ENCODE measurements around the gene PTTG2.

PTTG2 gene

GRCh38 chr4:37956941-37957340 is 3.3 kb upstream of the PTTG2 start:
- DNase-seq (ENCODE audit: low read depth) = no peak
- no peak overlapping the region for H3K4me3 ChIP-seq (ENCODE audit: low read length)
- no peak for TF ChIP-seq CTCF (conservative IDR thresholded peaks at IDR 0.05; ENCODE audit: low read depth, low read length)

GRCh38 chr4:37958932-37959331 is 1.3 kb upstream of the PTTG2 start:
- DNase-seq (ENCODE audit: low read depth) = no peak
- no peak overlapping the region for H3K4me3 ChIP-seq (ENCODE audit: low read length)
- TF ChIP-seq CTCF (conservative IDR thresholded peaks at IDR 0.05; ENCODE audit: low read depth, low read length) = no peak

GRCh38 chr4:37960679-37961450 is 667 bp downstream of the PTTG2 start:
- no peak overlapping the region for H3K4me3 ChIP-seq (ENCODE audit: low read length)
- TF ChIP-seq CTCF (conservative IDR thresholded peaks at IDR 0.05; ENCODE audit: low read depth, low read length) = no peak
- no peak for DNase-seq (ENCODE audit: low read depth)

- no peak for DNase-seq (ENCODE audit: low read depth)
- TF ChIP-seq CTCF (conservative IDR thresholded peaks at IDR 0.05; ENCODE audit: low read depth, low read length) = no peak
- H3K4me3 ChIP-seq (ENCODE audit: low read length) = no peak overlapping the region
Observed at GRCh38 chr4:37964734-37965457, 4.7 kb downstream of the PTTG2 start.

GRCh38 chr4:37966044-37966443 is 5.8 kb downstream of the PTTG2 start:
- no peak for DNase-seq (ENCODE audit: low read depth)
- TF ChIP-seq CTCF (conservative IDR thresholded peaks at IDR 0.05; ENCODE audit: low read depth, low read length) = no peak
- H3K4me3 ChIP-seq (ENCODE audit: low read length) = no peak overlapping the region

- no peak for DNase-seq (ENCODE audit: low read depth)
- TF ChIP-seq CTCF (conservative IDR thresholded peaks at IDR 0.05; ENCODE audit: low read depth, low read length) = no peak
- H3K4me3 ChIP-seq (ENCODE audit: low read length) = no peak overlapping the region
Observed at GRCh38 chr4:37967736-37968135, 7.5 kb downstream of the PTTG2 start.

- TF ChIP-seq CTCF (conservative IDR thresholded peaks at IDR 0.05; ENCODE audit: low read depth, low read length) = no peak
- no peak overlapping the region for H3K4me3 ChIP-seq (ENCODE audit: low read length)
- no peak for DNase-seq (ENCODE audit: low read depth)
Observed at GRCh38 chr4:37968747-37969146, 8.5 kb downstream of the PTTG2 start.
